Activated CD8-positive, alpha-beta T cell treated with anti-CD3 and anti-CD28 coated beads for 36 hours (primary cell): ENCODE measurements around the gene FOXP3. TPM values are rescaled to one million over a fixed set of nuclear protein-coding genes. Genes with fewer than 3 reads are reported as not detected.

ENCODE experiments used
- ATAC-seq: fragments of 200-7000 bp; cut with Tn5 transposase; one replicate; pipeline ENCODE4 v1.10.0; 2021; ENCODE audit warnings: mild to moderate bottlenecking, moderate library complexity
- CTCF ChIA-PET: fragments of 350-600 bp; sonication (Branson Sonifier 250); formaldehyde crosslinking; loops from one replicate; lab custom pipeline; 2021; ENCODE audit warnings: antibody characterized with exemption; lab: Charles Lee
- POLR2A ChIA-PET: fragments of 350-600 bp; sonication (Branson Sonifier 250); formaldehyde crosslinking; loops from one replicate; lab custom pipeline; 2021; ENCODE audit warnings: antibody characterized with exemption; lab: Charles Lee
- DNase-seq: peaks from one replicate; pipeline ENCODE4 v3.0.0-alpha.2; 2020
- H3K27ac Mint-ChIP-seq: one replicate; pipeline ENCODE4 v1.8.0; 2021; ENCODE audit warnings: mild to moderate bottlenecking, mixed read lengths
- H3K27me3 Mint-ChIP-seq: one replicate; pipeline ENCODE4 v1.8.0; 2021; ENCODE audit warnings: mixed read lengths
- H3K36me3 Mint-ChIP-seq: one replicate; pipeline ENCODE4 v1.8.0; 2021; ENCODE audit warnings: low read depth, mixed read lengths
- H3K4me1 Mint-ChIP-seq: one replicate; pipeline ENCODE4 v1.8.0; 2021; ENCODE audit warnings: low read depth, mixed read lengths
- H3K4me3 Mint-ChIP-seq: one replicate; pipeline ENCODE4 v1.8.0; 2021; ENCODE audit warnings: mild to moderate bottlenecking, moderate library complexity, mixed read lengths
- H3K9me3 Mint-ChIP-seq: one replicate; pipeline ENCODE4 v1.8.0; 2021; ENCODE audit warnings: mixed read lengths
- CTCF ChIP-seq: fragments of 200-600 bp; IDR thresholded peaks from one replicate; pipeline ENCODE4 v1.8.0; 2022; ENCODE audit warnings: antibody characterized with exemption, mild to moderate bottlenecking
- intact Hi-C: fragments of 100-400 bp; cut with micrococcal nuclease; formaldehyde crosslinking; loops from one replicate; pipeline ENCODE4 v1.10.0; 2022
- total RNA-seq, 2 experiments: library from RNA; stranded (reverse); gene quantifications; one replicate each; pipeline ENCODE4 v1.2.3, GENCODE V29; 2021

The FOXP3 gene
- total RNA-seq, 2 experiments from 2014 or later, result 22.3 to 23.5 TPM

- TF ChIP-seq CTCF, result no peak
- Mint-ChIP-seq H3K4me3 (no peak overlapping the region), H3K36me3 (no peaks in the 10 kb centered on the region), H3K27ac (no peak overlapping the region), H3K4me1 (peaks cover 26% of the 10 kb centered on the region), H3K27me3 (no peaks in the 10 kb centered on the region), H3K9me3 (no peaks in the 10 kb centered on the region)
- DNase-seq, result no peak
- CTCF ChIA-PET, result no interaction called here
- POLR2A ChIA-PET, result interaction anchor here (0.9 kb wide), 1 partner anchor 14 kb away, joined by 3 read pairs; no protein-coding TSS in a partner anchor
- ATAC-seq, result no peak
- intact Hi-C loops, result no loop called here
These were observed 22.1 kb upstream of the FOXP3 start for GRCh38 chrX:49286581-49286980.

GRCh38 chrX:49286136-49286535, 21.6 kb upstream of the FOXP3 start:
- no peak overlapping the region for H3K4me3 Mint-ChIP-seq
- intact Hi-C loops, result no loop called here
- H3K36me3 Mint-ChIP-seq, result no peaks in the 10 kb centered on the region
- ATAC-seq (no peak), DNase-seq (no peak)
- TF ChIP-seq CTCF, result no peak
- no peak overlapping the region for H3K27ac Mint-ChIP-seq
- no peaks in the 10 kb centered on the region for H3K9me3 Mint-ChIP-seq
- H3K27me3 Mint-ChIP-seq, result no peaks in the 10 kb centered on the region
- POLR2A ChIA-PET, result interaction anchor here (0.9 kb wide), 1 partner anchor 13 kb away, joined by 3 read pairs; no protein-coding TSS in a partner anchor
- CTCF ChIA-PET, result no interaction called here
- peaks cover 26% of the 10 kb centered on the region for H3K4me1 Mint-ChIP-seq

DNA sequence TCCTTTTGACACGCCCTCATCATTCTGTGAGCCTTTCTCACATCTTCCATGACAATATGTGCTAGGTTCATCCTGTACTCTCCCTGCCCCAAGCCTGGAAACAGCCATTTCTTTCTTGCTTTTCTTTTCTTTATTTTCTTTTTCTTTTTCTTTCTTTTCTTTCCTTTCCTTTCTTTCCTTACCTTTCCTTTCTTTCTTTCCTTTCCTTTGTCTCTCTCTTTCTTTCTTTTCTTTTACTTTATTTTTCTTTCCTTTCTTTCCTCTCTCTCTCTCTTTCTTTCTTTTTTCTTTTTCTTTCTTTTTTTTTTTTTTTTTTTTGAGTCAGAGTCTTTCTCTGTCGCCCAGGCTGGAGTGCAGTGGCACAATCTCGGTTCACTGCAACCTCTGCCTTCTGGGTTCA, 19.7 kb upstream of the FOXP3 start:
- no peak overlapping the region for H3K4me3 Mint-ChIP-seq
- H3K9me3 Mint-ChIP-seq, result no peaks in the 10 kb centered on the region
- no peaks in the 10 kb centered on the region for H3K36me3 Mint-ChIP-seq
- no peak for DNase-seq
- no peaks in the 10 kb centered on the region for H3K27me3 Mint-ChIP-seq
- POLR2A ChIA-PET, result interaction anchor here (1.8 kb wide), 1 partner anchor 11 kb away, joined by 6 read pairs; no protein-coding TSS in a partner anchor
- no peak for TF ChIP-seq CTCF
- ATAC-seq, result no peak
- H3K4me1 Mint-ChIP-seq, result peaks cover 37% of the 10 kb centered on the region
- CTCF ChIA-PET, result no interaction called here
- intact Hi-C loops, result no loop called here
- H3K27ac Mint-ChIP-seq, result no peak overlapping the region

GRCh38 chrX:49282647-49283011, 18.1 kb upstream of the FOXP3 start:
- intact Hi-C loops, result no loop called here
- Mint-ChIP-seq H3K9me3 (no peaks in the 10 kb centered on the region), H3K27me3 (no peaks in the 10 kb centered on the region), H3K4me1 (peaks cover 44% of the 10 kb centered on the region), H3K4me3 (no peak overlapping the region), H3K27ac (no peak overlapping the region), H3K36me3 (no peaks in the 10 kb centered on the region)
- ATAC-seq (no peak), DNase-seq (no peak)
- CTCF ChIA-PET, result no interaction called here
- no peak for TF ChIP-seq CTCF
- POLR2A ChIA-PET, result no interaction called here

DNA sequence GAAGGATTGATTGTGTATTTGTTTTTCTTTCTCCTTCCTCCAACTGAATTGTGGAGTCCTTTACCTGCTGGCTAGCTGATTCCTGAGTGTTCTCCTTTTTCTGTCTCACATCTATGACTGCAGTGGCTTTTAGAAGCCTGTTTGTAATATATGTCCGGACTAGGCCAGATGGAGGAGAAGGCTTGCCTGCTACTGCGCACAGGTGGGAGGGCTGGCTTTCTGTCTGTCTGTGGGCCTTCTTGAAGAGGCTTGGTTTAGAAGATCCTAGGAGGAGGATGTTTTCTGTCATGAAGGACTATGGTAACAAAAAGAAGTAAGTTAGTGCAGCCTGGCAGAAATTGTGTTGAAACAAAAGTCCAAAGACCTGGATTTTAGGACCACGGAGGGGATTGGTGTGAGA, 13.6 kb upstream of the FOXP3 start:
- CTCF ChIA-PET, result interaction anchor here (0.9 kb wide), 1 partner anchor 13 kb away, joined by 3 read pairs; no protein-coding TSS in a partner anchor
- no peak for TF ChIP-seq CTCF
- H3K36me3 Mint-ChIP-seq, result peaks cover 13% of the 10 kb centered on the region
- H3K4me3 Mint-ChIP-seq, result peak overlapping the region; percentile 64
- intact Hi-C loops, result no loop called here
- H3K27me3 Mint-ChIP-seq, result no peaks in the 10 kb centered on the region
- H3K27ac Mint-ChIP-seq, result peak overlapping the region; percentile 99
- H3K4me1 Mint-ChIP-seq, result peaks cover 81% of the 10 kb centered on the region
- ATAC-seq (no peak), DNase-seq (no peak)
- POLR2A ChIA-PET, result interaction anchor here (0.8 to 1.4 kb wide), 3 partner anchors 10 to 25 kb away, joined by 4 to 7 read pairs (median 5); no protein-coding TSS in a partner anchor
- no peaks in the 10 kb centered on the region for H3K9me3 Mint-ChIP-seq
